ENCODE data around the gene LONP2. TPM values are rescaled to one million over a fixed set of nuclear protein-coding genes. Genes with fewer than 3 reads are reported as not detected.

Gene LONP2
- total and polyA plus RNA-seq, 10 of the 15 experiments (the other 5 are each of a cell fraction or from before 2014, with no cell fraction given): 8.3 to 48.0 (median 34.8) TPM

DNA sequence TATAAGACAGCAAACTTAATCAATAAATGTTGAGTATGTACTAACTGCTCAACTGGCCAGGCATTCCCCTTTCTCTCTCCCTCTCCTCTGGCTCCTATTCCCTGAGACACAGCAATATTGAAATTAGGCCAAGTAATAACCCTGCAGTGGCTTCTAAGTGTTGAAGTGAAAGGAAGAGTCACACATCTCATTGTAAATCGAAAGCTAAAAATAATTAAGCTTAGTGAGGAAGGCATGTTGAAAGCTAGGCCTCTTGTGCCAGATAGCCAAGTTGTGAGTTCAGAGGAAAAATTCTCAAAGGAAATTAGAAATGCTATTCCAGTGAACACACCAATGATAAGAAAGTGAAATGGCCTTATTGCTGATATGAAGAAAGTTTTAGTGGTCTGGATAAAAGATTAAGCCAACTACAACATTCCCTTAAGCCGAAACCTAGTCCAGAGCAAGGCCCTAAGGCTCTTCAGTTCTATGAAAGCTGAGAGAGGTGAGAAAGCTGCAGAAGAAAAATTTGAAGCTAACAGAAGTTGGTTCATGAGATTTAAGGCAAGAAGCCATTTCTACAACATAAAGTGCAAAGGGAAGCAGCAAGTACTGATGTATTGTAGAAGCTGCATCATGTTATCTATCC lies 38.6 kb downstream of the LONP2 start (continued):
- TF ChIP-seq, protein P1, sequence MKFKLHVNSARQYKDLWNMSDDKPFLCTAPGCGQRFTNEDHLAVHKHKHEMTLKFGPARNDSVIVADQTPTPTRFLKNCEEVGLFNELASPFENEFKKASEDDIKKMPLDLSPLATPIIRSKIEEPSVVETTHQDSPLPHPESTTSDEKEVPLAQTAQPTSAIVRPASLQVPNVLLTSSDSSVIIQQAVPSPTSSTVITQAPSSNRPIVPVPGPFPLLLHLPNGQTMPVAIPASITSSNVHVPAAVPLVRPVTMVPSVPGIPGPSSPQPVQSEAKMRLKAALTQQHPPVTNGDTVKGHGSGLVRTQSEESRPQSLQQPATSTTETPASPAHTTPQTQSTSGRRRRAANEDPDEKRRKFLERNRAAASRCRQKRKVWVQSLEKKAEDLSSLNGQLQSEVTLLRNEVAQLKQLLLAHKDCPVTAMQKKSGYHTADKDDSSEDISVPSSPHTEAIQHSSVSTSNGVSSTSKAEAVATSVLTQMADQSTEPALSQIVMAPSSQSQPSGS (IDR thresholded peaks at IDR 0.05; ENCODE audit: low read length): no peak
- TF ChIP-seq SMAD5 (IDR thresholded peaks at IDR 0.05; ENCODE audit: low read depth) (no peak), ZNF622 (IDR thresholded peaks at IDR 0.05) (no peak), YBX1 (IDR thresholded peaks at IDR 0.05) (no peak), KDM1A (IDR thresholded peaks at IDR 0.05; ENCODE audit: borderline replicate concordance) (no peak), ZBED1 (IDR thresholded peaks at IDR 0.05; ENCODE audit: borderline replicate concordance) (no peak), POU2F2 (IDR thresholded peaks at IDR 0.05; ENCODE audit: borderline replicate concordance, low read depth, low read length) (no peak), HCFC1 (IDR thresholded peaks at IDR 0.05; ENCODE audit: low read length) (no peak), POLR2AphosphoS2 (IDR thresholded peaks at IDR 0.05; ENCODE audit: low read depth, low read length) (no peak)
- TF ChIP-seq, protein P2, sequence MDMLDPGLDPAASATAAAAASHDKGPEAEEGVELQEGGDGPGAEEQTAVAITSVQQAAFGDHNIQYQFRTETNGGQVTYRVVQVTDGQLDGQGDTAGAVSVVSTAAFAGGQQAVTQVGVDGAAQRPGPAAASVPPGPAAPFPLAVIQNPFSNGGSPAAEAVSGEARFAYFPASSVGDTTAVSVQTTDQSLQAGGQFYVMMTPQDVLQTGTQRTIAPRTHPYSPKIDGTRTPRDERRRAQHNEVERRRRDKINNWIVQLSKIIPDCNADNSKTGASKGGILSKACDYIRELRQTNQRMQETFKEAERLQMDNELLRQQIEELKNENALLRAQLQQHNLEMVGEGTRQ (IDR thresholded peaks at IDR 0.05; ENCODE audit: borderline replicate concordance, low read depth, low read length): no peak
- TF ChIP-seq, protein P3, sequence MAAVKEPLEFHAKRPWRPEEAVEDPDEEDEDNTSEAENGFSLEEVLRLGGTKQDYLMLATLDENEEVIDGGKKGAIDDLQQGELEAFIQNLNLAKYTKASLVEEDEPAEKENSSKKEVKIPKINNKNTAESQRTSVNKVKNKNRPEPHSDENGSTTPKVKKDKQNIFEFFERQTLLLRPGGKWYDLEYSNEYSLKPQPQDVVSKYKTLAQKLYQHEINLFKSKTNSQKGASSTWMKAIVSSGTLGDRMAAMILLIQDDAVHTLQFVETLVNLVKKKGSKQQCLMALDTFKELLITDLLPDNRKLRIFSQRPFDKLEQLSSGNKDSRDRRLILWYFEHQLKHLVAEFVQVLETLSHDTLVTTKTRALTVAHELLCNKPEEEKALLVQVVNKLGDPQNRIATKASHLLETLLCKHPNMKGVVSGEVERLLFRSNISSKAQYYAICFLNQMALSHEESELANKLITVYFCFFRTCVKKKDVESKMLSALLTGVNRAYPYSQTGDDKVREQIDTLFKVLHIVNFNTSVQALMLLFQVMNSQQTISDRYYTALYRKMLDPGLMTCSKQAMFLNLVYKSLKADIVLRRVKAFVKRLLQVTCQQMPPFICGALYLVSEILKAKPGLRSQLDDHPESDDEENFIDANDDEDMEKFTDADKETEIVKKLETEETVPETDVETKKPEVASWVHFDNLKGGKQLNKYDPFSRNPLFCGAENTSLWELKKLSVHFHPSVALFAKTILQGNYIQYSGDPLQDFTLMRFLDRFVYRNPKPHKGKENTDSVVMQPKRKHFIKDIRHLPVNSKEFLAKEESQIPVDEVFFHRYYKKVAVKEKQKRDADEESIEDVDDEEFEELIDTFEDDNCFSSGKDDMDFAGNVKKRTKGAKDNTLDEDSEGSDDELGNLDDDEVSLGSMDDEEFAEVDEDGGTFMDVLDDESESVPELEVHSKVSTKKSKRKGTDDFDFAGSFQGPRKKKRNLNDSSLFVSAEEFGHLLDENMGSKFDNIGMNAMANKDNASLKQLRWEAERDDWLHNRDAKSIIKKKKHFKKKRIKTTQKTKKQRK (IDR thresholded peaks at IDR 0.05; ENCODE audit: low read depth, low read length): no peak
